ENCODE measurements around the gene EIF4G2.

- TF ChIP-seq CTCF (IDR thresholded peaks at IDR 0.05) (no peak), POLR2A (IDR thresholded peaks at IDR 0.05) (no peak)
These were observed 11.7 kb downstream of the EIF4G2 start for GRCh38 chr11:10797001-10797400.

All from Peyer's patch (tissue), 4 donors.